ENCODE results near the gene PDIA5.

PDIA5 gene

DNA sequence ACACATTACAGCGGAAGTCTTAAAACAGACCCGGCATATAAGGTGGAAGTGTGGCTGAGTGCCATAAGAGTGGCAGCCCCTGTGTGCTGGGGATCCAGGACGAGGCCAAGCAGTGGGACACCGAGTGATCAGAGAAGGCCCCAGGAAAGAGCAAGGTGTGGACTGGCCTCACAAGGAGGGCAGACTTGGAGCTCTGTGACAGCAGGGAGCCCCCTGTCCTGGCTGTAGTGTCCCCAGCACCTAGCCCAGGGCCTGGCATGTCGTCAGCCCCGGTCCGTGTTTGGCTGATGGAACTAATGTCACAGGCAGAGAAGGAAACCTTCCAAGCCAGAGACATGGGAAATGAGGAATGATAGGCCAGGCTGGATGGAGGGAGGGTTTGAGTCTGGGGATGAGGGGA, 4.8 kb downstream of the PDIA5 start:
- no peak for DNase-seq (ENCODE audit: low read depth in 2 of 2)

DNA sequence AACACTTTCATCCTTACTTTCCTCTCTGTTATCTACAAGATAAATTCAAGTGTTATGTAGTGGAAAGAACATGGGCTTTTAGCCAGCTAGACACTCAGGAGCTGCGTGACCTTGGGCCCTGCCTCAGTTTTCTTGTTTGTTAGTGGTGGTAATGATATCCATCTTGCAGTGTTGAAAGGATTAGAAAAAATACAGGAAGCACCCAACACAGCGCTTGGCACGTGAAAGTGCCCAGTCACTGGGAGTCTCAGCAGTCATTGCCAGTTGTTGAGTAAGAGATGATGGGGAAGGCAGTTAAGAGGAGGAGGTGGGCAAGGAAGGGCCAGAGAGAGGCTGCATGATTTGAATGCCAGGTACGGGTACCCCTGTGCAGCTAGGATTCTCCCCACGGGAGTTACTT, 5.3 kb downstream of the PDIA5 start:
- no peak for DNase-seq (ENCODE audit: low read depth in 2 of 2)

DNA sequence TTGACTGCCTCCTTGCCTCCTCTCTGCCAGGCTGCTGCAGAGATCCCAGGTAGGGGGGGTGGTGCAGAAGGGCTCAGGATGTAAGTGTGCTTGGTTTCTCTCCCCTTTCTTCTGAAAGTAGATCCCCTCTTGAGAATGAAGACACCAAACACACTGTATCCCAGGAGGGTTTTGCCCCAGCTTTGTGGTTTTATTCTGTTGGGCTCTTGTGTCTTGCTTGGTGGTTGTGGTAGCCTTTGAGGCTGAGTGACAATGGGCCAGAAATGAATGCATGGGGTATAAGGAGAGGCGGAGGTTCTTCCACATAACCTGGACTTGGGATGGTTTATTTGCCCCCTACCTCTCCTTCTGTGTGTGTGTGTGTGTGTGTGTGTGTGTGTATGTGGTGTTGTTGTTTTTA, 5.7 kb downstream of the PDIA5 start:
- no peak for DNase-seq (ENCODE audit: low read depth in 2 of 2)

DNA sequence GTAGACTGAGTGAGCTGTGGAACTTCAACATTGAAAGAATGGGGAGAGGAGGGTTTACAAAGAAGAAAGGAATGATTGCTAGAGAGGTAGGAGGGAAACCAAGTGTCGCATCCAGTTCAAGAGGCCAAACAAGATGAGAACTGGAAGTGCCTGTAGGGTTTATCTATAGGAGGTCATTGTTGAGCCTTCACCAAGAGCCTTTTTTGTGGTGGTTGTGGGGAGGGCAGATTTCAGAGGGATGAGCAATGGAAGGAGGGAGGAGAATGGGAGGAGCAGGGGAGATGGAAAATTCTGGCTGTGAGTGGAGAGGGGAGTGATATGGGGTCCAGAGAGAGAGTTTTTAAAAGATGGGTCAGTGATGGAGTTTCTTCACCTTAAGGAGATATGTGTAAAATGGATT, 8.5 kb downstream of the PDIA5 start:
- DNase-seq (ENCODE audit: low read depth in 2 of 2), result no peak

DNA sequence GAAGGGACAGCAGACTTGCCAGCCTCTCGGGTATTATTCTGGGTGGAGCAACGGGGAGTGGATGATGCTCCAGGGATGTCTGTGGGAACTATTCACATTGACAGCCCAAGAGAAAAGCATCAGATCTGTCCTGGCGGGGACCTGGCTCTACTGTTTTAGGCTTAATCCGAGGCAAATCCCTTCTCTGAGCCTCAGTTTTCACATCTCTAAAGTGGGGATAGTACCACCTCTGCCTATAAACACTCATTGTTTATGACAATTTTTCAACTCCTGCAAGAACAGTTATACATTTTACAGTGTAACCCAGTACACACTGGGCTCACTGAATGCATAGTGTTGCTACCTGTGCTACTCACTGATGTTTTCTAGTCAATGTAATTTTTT, 9.3 kb downstream of the PDIA5 start:
- no peak for DNase-seq (ENCODE audit: low read depth in 2 of 2)

DNA sequence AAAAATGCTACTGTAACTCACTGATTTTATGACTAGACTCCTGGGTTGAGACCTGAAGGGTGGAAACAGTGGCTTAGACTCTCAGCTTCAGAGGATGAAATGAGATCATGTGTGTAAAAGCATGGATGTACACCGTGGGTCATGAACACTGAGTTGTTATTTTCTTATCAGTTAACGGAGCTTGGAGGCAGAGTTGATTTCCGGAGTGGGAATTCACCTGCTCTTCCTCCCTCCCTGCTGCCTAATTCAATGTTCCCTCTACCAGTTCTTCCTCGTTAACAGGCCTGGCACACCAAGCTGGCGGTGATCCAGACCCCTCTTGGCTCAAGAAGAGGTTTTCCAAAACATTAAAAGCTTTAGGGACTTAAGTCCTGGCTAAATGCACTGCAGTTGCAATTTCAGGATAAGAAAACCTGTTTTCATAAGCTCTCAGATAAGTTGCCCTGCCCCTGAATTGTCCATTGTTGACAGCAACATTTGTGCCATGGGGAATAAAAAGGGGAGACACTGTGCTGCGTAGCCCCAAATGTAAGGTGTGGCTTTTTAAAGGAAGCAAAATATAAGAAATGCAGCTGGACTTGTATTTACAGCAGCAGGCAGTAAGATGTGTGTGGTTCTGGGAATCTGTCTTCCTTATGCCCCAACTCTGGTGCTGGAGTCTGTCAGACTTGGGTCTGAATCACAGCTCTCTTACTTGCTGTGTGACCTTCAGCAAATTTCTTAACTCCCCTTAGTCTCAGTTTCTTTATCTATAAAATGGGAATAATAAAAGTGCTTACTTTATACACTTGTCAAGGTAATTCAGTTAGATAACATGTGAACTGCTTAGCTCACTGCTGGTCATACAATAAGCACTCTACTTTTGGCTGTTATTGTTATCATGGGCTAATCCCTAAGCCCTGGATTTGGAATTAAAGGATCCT, 9.9 kb downstream of the PDIA5 start:
- DNase-seq (ENCODE audit: low read depth in 2 of 2), result no peak

DNA sequence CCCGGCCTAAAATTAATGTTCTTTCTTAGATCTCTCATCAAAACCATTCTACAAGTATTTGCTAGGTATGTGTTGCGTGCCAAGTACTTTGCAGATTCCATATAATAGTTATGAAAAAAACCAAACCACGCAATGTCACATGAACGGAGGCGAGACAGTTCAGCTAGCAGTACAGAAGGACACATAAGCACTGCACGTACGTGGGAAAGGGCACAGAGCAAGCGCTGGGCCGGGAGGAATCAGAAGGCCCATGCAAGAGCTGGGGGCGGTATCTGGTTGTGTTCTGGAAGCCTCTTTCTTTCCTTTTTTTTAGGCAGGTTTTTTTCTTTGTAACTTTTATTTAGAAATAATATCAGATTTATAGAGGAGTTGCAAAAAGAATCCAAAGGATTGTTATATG, 11.3 kb downstream of the PDIA5 start:
- DNase-seq (ENCODE audit: low read depth in 2 of 2), result no peak

DNA sequence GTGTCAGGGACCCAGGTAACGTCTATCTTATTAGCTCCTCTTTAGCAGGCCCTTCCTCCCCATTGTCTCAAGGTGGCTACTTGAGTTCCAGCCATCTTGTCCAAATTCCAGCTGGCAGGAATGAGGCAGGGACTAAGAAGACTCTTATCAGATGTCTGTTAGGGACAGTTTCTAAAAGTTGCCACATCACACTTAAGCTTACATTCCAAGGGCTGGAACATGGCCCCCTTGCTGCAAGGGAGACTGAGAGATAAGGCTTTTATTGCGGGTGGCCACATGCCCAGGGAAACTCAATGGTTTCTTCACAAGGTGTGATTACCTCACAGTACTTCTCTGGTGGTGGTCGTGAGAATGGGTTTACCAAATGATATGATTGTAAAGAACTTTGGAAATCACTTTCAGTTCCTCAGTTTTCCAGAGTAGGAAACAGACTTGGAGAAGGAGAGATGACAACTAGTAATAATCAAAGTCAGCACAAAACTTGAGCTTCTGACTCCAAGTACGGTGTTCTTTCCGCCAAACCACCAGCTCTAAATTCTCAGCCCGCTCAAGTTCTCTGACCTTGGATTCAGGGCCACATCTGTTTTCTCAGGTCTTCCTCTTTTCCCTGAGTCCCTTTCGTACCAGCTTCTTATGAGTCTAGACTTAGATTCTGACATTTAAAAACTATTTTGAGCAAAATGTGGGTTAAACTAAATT, 14.2 kb downstream of the PDIA5 start:
- no peak for DNase-seq (ENCODE audit: low read depth in 2 of 2)

DNA sequence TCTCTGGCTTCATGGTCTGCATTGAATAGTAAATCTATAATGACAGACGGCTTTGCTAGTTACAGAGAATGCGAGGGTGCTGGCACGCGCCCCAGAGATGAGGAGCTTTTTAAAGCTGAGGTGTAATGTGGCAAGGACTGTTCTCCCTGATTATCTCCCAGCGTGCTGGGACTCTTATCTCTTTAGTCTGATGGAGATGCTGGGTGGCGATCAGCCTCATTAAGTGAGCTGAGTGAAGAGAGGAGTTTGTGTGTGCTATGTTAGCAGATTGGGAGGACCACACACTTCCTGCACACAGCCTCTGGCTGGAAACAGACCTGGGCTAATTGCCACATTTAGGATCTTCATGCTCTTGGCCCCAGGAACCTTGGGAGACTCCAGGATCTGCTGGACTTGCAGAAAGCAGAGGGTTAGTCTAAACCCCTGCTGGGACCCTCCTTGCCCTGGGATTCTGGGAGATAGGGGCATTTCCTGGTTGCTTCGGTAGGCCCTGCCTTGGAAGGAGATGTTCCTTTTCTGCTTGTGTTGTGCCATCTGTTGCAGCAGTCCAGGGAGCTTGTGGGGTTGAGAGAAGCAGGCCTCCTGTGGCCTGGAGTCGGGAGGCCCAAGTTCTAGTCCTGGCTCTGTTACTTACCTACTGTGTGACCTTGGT, 15.0 kb downstream of the PDIA5 start:
- DNase-seq (ENCODE audit: low read depth in 2 of 2), result no peak

DNA sequence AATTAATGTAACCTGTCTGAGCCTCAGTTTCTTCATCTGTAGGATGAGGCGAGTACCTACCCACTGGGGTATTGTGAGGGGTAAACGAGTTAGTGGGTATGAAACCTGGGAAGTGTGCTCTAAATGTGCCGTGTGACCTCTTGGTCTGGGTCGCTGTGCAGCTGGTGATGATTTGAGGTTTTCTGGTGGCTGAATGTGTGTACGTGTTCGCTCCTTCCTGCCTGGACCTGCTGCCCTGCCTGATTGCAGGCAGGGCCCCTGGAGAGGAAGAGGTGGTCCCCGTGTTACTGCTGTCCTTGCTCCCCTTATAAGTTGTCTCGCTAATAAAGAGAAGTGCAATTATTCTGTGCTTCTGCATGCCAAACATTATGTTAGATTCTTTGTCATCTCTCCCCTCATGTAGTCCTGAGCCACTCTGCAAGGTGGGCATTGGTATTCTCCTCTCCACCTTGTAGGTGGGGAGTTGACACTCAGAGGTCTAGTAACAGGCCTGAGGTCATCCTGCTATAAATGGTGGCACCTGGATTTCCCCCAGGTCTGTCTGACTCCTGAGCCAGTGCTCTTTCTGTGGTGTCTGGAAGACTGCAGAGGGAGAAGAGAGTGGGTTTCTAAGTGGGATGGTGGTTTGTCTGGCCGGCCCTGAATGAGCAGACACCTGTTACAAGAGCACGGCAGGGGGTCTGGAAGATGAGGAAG, 15.7 kb downstream of the PDIA5 start:
- no peak for DNase-seq (ENCODE audit: low read depth in 2 of 2)

DNA sequence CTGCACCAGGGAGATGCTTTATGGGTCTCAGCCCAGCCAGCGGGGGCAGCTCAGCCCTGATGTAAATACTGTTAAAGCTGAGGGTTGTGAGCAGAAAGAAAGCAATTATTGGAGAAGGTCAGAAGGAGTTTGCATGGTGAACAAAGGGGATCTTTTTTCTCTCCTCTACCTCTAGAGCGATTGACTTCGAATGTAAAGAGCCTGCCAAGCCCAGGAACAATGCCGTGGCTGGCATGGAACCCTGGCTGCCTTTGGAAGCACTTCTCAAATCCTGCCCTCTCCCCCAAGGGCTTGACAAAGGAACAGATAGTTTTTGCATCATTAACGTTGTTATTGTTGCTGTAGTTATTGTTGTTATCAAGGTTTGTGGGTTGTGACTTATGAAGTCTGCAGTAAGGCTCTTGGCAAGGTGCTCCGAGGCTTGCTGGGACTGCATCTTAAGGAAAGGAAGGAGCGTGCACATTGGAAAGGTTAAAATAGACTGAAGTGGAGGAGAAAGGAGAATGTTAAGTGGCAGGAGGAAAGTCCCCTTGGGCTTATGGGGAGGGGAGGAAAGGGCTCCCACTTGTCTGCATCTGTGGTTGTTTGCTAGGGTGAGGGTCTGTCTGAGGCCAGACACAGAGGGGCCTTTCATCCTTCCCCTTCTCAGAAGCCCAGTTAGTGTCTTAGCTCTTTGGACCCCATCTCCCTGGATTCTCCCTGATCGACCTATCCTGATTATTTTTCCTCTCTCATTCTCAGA, 16.7 kb downstream of the PDIA5 start:
- no peak for DNase-seq (ENCODE audit: low read depth in 2 of 2)

DNA sequence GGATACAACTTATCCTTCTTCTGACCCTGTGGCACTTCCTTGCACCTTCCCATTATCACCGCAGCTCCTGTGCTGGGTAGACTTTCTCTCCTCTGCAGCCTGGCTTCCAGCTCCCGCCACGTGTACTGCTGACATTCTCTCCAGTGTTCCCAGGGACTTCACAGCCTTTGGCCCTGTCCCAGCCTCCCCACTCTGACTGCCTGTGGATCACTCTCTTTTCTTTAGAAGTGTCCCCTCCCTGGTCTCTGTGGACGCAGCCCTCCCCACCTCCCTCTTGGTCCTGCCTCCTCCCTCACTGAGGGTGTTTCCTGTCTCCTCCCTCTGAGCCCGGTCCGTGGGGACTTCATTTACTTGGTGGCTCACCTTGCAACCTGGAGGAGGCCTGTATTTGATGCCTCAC, 17.4 kb downstream of the PDIA5 start:
- no peak for DNase-seq (ENCODE audit: low read depth in 2 of 2)

DNA sequence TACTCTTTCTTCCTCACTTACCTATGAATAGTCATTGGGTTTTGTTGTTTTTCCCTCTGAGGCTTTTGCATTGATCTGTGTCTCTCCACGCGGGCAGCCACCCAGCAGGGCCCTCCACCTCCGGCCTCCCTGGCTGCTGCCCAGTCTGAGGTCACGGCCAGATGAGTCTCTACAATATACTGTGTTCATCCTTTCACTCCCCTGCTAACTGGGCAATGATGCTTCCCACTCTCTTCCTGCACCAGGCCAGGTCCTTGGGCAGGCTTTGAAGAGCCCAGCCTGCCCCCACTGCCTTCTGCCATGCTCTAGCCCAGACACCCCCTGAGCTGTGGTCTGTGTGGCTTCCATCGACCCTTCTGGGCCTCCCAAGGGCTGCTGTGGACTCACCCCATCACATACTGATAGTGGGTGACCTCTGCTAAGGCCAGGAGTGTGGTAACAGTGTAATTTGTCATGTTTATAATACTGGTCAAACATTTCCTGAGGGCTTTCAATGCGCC, 18.0 kb downstream of the PDIA5 start:
- no peak for DNase-seq (ENCODE audit: low read depth in 2 of 2)

DNA sequence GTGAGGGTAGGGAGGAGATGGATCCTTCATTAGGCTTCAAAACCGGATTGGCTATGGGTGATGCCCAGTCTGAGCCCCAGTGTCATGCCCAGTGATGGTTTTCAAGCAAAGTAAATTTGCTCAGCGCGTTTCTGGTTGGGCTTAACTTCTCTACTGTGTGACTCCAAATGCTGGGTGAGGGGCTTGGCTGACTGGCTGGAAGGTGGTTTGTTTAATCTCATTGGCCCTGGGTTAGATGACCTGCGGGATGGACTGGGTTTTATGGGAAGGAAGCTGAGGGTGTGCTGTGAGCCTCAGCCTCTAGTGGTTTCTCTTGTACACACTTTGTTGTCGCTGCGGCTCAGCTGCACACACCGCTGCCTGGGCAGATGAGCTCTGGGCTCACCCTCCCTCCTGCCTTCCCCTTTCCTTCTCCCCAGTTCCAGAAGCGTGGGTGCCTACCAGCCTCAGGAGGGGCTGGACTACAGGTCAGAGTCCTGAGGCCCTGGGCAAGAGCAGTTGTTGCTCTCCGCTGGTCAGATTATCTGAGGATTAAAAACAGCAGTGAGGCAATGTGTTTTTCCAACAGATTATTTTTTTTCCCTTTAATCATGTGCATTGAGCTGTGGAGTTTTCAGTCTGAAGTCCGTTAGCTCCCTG, 18.6 kb downstream of the PDIA5 start:
- DNase-seq (ENCODE audit: low read depth in 2 of 2), result no peak

DNA sequence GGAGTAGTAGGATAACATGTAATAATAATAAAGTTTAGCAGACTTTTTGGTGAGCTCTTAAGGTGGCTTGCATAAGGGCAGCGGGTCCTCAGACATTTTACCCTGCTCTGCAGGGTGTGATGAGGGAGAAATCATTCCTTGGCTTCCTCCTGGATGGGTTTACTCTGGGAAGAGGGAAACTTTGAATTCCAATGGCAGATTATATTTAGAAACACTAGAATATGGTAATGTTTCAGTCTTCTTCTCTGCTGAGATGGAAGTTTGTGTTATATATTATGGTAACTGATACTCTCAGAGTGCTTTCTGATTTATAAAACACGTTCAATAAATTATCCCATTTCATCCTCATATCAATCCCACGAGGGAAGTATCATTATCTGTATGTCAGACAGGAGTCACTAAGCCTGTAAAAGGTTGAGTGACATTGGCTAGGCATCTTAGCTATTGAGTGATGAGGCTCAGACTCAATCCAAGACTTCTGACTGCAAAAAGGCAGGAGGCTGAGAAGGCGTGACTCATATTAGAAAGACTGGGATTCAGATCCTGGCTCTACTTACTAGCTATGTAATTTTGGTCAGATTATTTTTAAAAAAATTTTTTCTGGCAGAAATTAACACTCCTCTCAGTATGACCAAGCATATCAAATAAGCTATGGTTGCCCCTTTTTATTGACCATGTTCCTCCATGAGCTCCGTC, 19.3 kb downstream of the PDIA5 start:
- no peak for DNase-seq (ENCODE audit: low read depth in 2 of 2)

DNA sequence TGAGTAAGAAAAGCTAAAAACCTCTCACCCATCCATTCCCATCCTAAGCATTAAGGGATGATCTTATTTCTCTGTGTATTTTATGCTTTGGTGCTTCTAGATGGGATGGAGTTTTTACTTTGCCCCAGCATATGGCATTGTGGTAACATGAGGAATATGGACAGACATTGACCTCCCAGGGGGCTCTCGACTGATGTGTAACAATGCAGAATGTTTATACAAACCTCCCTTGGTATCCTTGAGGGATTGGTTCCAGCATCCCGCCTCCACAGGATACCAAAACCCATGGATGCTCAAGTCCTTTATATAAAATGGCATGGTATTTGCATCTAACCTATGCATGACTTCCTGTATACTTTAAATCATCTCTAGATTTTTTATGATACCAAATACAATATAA, 21.6 kb downstream of the PDIA5 start:
- DNase-seq (ENCODE audit: low read depth in 2 of 2), result no peak

DNA sequence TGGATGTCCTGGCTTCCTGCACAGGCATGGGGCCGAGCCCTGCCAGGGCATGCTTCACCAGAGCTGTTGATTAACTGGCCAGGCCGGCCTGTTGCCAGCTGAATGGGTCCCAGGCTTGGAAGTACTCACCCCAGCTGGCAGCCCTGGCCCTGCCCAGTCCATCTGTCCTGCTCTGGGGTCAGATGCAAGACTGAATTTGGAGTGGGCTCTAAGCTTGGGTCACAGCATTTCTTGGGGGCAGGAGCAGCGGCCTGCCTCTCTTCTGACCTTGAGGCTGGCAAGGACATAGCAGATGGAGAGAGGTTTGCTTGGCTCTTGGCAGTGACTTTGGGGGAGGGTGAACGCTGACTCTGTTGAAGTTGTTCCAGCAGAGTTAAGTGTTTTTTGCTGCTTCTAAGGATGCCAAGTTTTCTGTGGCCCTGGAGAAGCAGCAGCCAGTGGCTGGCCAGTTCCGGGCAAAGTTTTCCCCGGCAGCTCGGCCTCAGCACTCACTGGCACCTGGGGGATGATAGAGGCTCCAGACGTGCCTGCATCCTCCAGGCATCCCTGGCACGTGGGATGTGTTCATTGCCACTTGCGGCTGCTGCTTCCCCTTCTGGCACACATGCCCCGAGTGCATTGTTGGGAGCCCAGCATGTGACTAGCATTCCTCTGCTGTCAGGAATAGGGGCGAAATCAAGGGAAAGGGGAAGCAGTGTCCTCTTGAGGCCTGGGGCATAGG, 22.9 kb downstream of the PDIA5 start:
- no peak for DNase-seq (ENCODE audit: low read depth in 2 of 2)

DNA sequence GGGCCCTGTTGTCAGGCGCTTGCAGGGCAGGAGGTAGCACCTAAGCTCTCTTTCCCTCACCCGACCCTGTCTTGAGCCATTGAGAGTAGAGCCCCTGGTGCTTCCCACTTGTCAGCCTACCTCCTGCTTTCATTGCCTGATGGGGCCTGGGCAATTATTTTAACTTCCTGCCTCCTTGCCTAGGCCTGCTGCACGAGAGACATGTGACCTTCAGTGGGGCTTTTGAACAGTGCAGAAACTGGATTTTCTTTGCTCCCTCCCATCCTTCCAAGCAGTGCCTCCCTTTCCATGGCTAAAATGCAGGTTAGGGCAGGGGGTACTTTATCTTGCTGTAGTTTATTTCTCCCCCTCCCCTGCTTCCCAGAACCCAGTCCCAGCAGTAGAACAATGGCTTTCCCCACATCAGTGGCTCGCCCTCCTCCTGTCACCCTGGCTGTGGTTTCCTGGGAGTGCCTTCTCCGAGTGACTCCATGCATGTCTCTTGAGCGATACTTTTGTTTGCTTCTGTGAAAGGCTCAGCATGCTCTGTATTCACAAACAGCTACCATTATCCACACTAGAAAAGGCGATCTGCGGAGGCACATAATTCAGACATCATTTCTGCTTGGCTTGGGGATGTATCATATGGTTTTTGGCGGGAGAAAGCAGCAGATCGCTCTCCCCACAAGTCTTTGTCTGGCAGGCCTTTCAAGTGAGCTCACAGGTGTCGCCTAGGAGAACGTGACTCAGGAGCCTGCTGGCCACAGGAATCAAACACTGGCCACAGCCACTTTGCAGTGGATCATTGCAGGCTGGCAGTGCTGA, 24.1 kb downstream of the PDIA5 start:
- no peak for DNase-seq (ENCODE audit: low read depth in 2 of 2)

DNA sequence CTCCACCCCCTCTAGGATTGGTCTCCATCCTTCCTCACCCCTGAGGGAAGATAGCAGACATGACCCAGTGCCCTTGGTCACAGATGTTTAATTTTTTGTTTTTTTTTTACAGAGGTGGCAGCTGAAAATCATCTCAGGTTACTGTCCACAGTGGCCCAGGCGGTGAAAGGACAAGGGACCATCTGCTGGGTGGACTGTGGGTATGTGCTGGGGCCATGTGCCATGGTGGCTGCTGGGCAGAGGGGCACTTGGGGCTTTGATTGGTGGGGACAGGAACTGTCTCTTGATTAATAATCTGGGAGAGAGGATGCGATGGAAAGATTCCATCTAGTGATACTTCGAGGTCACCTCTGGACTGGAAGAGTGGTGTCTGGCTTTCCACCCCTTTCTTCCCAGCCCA, 25.4 kb downstream of the PDIA5 start:
- no peak for DNase-seq (ENCODE audit: low read depth in 2 of 2)

All from stimulated activated CD8-positive, alpha-beta memory T cell treated with anti-CD3 and anti-CD28 coated beads, Interleukin-7, amount 100 ng/mL, for 4 hours (primary cell).